Measurements from ENCODE around the gene LDB3. TPM values are rescaled to one million over a fixed set of nuclear protein-coding genes. Genes with fewer than 3 reads are reported as not detected.

LDB3 gene
- total and polyA plus RNA-seq, 9 of the 15 experiments (the other 6 are each of a cell fraction or from before 2014, with no cell fraction given) = 0.03 TPM; not detected in 8

DNA sequence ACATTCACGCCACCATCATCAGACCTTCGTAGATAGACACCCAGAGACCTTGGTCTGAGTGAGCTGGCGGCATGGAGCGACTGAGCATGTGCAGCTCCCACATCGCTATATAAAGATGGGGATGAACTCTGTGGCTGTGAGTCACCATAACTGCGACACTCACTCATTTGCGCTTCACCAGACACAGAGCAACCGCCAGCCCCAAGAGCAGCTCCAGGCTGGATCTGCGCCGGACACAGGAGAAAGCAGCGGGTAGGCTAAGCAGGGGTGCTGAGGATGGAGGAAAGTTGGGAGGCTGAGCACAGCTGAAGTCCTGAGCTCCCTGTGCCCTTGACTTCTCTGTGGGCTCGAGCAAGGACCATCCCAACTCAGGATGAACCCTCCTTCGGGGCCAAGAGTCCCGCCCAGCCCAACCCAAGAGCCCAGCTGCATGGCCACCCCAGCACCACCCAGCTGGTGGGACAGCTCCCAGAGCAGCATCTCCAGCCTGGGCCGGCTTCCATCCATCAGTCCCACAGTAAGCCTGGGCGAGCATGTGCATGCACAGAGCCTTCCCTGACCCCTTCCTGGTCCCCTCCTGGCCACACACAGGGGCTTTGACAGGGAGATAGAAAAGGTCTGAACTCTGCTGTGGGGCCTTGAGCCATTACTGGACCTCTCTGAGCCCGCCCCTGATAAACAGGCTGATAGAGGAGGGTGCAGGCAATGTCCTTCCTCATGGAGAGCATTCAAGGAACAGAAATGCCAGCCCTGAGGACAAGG is 13.7 kb upstream of the LDB3 start, which contains the start of gene OPN4:
Gene OPN4 (plus strand): TSS at position 137 of the 762 bp plus-strand sequence. CDS start 237 bp downstream, at position 374.
- CTCF ChIA-PET (ENCODE audit: low intra/inter-chr PET ratio) = no interaction called here
- no peak for FAIRE-seq
- 0 out of 2 replicates have a peak within 1 kb of the TSS, but pooled peaks have one; percentile 32 for H2AFZ ChIP-seq (ENCODE audit: low read depth, low read length)
- POLR2A ChIA-PET = interaction anchor here (0.6 to 0.8 kb wide), 3 partner anchors 9 to 25 kb away, joined by 3 to 4 read pairs (median 3); no protein-coding TSS in a partner anchor
- H3K36me3 ChIP-seq (ENCODE audit: control insufficient read depth, insufficient read depth, low read length) = no peaks in the 10 kb centered on the region
- no peak within 1 kb of the TSS; a peak in 1 of 4 replicates for H3K9ac ChIP-seq (ENCODE audit: insufficient read depth in 1 of 2, low read depth in 2 of 2, low read length in 2 of 2)
- no peaks in the 10 kb centered on the region for H4K20me1 ChIP-seq (replicated peaks; ENCODE audit: control insufficient read depth, insufficient read depth, low read length)
- H3K4me2 ChIP-seq (ENCODE audit: insufficient read depth, low read length) = no peak within 1 kb of the TSS
- no peaks in the 10 kb centered on the region for H3K9me1 ChIP-seq (ENCODE audit: control insufficient read depth, insufficient read depth, low read length)
- ATAC-seq = peak; percentile 67
- peaks cover 0 to 4% of the 10 kb centered on the region in 2 experiments; a peak in 2 of 5 replicates for H3K4me1 ChIP-seq (replicated peaks in 1 of 2; ENCODE audit: control insufficient read depth in 2 of 2, insufficient read depth in 2 of 2, low read length in 2 of 2)
- H3K27me3 ChIP-seq (ENCODE audit: control insufficient read depth in 2 of 2, insufficient read depth in 2 of 2, low read length in 2 of 2) = peaks cover 10 to 89% of the 10 kb centered on the region in 2 experiments; a peak in 3 of 5 replicates
- DNase-seq (ENCODE audit: extremely low read depth in 1 of 4, low spot score in 3 of 4) = peak in 2 of 4 experiments; percentile 20 to 31
- in situ Hi-C loops (cut with MboI) = no loop called here
- 4% methylated on average over 13 of the region's 17 CpGs for WGBS (ENCODE audit: insufficient coverage, low coverage, missing lambda C conversion rate)
- H3K9me3 ChIP-seq (replicated peaks; ENCODE audit: control insufficient read depth, insufficient read depth, low read depth, low read length) = no peaks in the 10 kb centered on the region
- no peaks in the 10 kb centered on the region for H3K79me2 ChIP-seq (ENCODE audit: control insufficient read depth, insufficient read depth, low read length)
- no peak within 1 kb of the TSS for H3K27ac ChIP-seq (ENCODE audit: extremely low read depth, low read depth, low read length)
- no peak within 1 kb of the TSS for H3K4me3 ChIP-seq
- BruUV-seq (replicated peaks) = no TSS peak
- intact Hi-C loops (cut with micrococcal nuclease) = no loop called here
- TF ChIP-seq CREB1 (IDR thresholded peaks at IDR 0.05) (no peak), CREB1 (CRISPR knock-in tag; IDR thresholded peaks at IDR 0.05) (peak; percentile 14; the same call in 1 of the 2 replicates), ZNF695 (CRISPR knock-in tag; IDR thresholded peaks at IDR 0.05) (no peak), ZNF717 (CRISPR knock-in tag; IDR thresholded peaks at IDR 0.05) (no peak), FOSL1 (tag; conservative IDR thresholded peaks at IDR 0.05) (0 out of 2 replicates have a peak, but pooled peaks have one; percentile 32), TAF15 (IDR thresholded peaks at IDR 0.05; ENCODE audit: low read depth, low read length) (no peak), POLR2A (conservative IDR thresholded peaks at IDR 0.05) (no peak), SREBF2 (CRISPR knock-in tag; IDR thresholded peaks at IDR 0.05) (no peak), MAFK (IDR thresholded peaks at IDR 0.05; ENCODE audit: low read length) (no peak), NR3C1 (CRISPR knock-in tag; IDR thresholded peaks at IDR 0.05) (no peak), MYBL2 (IDR thresholded peaks at IDR 0.05; ENCODE audit: low read depth) (no peak), MYBL2 (CRISPR knock-in tag; IDR thresholded peaks at IDR 0.05; ENCODE audit: borderline replicate concordance) (no peak), ARNT (IDR thresholded peaks at IDR 0.05) (no peak), ZNF79 (CRISPR knock-in tag; IDR thresholded peaks at IDR 0.05; ENCODE audit: low read depth) (no peak), ZNF707 (CRISPR knock-in tag; conservative IDR thresholded peaks at IDR 0.05) (no peak), CREM (IDR thresholded peaks at IDR 0.05; ENCODE audit: low read depth) (peak; percentile 47; the same call in 1 of the 2 replicates), CCAR2 (IDR thresholded peaks at IDR 0.05; ENCODE audit: low read depth, low read length) (no peak), PHTF2 (CRISPR knock-in tag; IDR thresholded peaks at IDR 0.05) (no peak), ESRRA (IDR thresholded peaks at IDR 0.05; ENCODE audit: borderline replicate concordance, low read depth) (no peak)
- TF ChIP-seq, protein P1, sequence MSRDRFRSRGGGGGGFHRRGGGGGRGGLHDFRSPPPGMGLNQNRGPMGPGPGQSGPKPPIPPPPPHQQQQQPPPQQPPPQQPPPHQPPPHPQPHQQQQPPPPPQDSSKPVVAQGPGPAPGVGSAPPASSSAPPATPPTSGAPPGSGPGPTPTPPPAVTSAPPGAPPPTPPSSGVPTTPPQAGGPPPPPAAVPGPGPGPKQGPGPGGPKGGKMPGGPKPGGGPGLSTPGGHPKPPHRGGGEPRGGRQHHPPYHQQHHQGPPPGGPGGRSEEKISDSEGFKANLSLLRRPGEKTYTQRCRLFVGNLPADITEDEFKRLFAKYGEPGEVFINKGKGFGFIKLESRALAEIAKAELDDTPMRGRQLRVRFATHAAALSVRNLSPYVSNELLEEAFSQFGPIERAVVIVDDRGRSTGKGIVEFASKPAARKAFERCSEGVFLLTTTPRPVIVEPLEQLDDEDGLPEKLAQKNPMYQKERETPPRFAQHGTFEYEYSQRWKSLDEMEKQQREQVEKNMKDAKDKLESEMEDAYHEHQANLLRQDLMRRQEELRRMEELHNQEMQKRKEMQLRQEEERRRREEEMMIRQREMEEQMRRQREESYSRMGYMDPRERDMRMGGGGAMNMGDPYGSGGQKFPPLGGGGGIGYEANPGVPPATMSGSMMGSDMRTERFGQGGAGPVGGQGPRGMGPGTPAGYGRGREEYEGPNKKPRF (IDR thresholded peaks at IDR 0.05; ENCODE audit: low read depth, low read length) = no peak
- TF ChIP-seq, protein P2, sequence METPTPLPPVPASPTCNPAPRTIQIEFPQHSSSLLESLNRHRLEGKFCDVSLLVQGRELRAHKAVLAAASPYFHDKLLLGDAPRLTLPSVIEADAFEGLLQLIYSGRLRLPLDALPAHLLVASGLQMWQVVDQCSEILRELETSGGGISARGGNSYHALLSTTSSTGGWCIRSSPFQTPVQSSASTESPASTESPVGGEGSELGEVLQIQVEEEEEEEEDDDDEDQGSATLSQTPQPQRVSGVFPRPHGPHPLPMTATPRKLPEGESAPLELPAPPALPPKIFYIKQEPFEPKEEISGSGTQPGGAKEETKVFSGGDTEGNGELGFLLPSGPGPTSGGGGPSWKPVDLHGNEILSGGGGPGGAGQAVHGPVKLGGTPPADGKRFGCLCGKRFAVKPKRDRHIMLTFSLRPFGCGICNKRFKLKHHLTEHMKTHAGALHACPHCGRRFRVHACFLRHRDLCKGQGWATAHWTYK (CRISPR knock-in tag; IDR thresholded peaks at IDR 0.05) = no peak
